Endodermal cell (in vitro differentiated cells): Measurements from ENCODE around the gene ERC1. TPM values are rescaled to one million over a fixed set of nuclear protein-coding genes. Genes with fewer than 3 reads are reported as not detected.

ENCODE experiments used
- DNase-seq: peaks from one replicate; pipeline ENCODE4 v3.0.0-alpha.2; 2017
- H3K27ac ChIP-seq: 2 replicates; pipeline ENCODE4 v1.5.1; 2013; ENCODE audit warnings: mild to moderate bottlenecking, low read depth, low read length, moderate library complexity
- H3K27me3 ChIP-seq: 2 replicates; pipeline ENCODE4 v1.6.1; 2013; ENCODE audit warnings: mild to moderate bottlenecking, low read length, moderate library complexity; ENCODE audit not compliant: insufficient read depth, control insufficient read depth, poor library complexity, severe bottlenecking
- H3K36me3 ChIP-seq: 2 replicates; pipeline ENCODE4 v1.7.0; 2013; ENCODE audit warnings: mild to moderate bottlenecking, low read length, moderate library complexity; ENCODE audit not compliant: control insufficient read depth, insufficient read depth
- H3K4me1 ChIP-seq: one replicate; pipeline ENCODE4 v1.7.0; 2013; ENCODE audit warnings: low read length; ENCODE audit not compliant: control insufficient read depth, insufficient read depth
- H3K4me3 ChIP-seq: 2 replicates; pipeline ENCODE4 v1.5.1; 2013; ENCODE audit warnings: mild to moderate bottlenecking, low read length, moderate library complexity
- H3K9ac ChIP-seq: 2 replicates; pipeline ENCODE4 v1.6.1; 2013; ENCODE audit warnings: mild to moderate bottlenecking, low read length, moderate library complexity; ENCODE audit not compliant: poor library complexity, severe bottlenecking; ENCODE audit errors: extremely low read depth
- H3K9me3 ChIP-seq: 2 replicates; pipeline ENCODE4 v1.6.1; 2013; ENCODE audit warnings: mild to moderate bottlenecking, low read length, moderate library complexity; ENCODE audit not compliant: control insufficient read depth
- H3K27ac Mint-ChIP-seq: 2 replicates; pipeline ENCODE4 v1.8.0; 2020; ENCODE audit warnings: mixed read lengths
- H3K27me3 Mint-ChIP-seq: 2 replicates; pipeline ENCODE4 v1.8.0; 2021; ENCODE audit warnings: mild to moderate bottlenecking, mixed read lengths; ENCODE audit not compliant: insufficient read depth
- H3K36me3 Mint-ChIP-seq: 2 replicates; pipeline ENCODE4 v1.8.0; 2020; ENCODE audit warnings: low read depth, mixed read lengths
- H3K4me1 Mint-ChIP-seq: 2 replicates; pipeline ENCODE4 v1.8.0; 2020; ENCODE audit warnings: mixed read lengths
- H3K4me3 Mint-ChIP-seq: 2 replicates; pipeline ENCODE4 v1.8.0; 2020; ENCODE audit warnings: mild to moderate bottlenecking, moderate library complexity, mixed read lengths
- H3K9me3 Mint-ChIP-seq: 2 replicates; pipeline ENCODE4 v1.8.0; 2020; ENCODE audit warnings: mild to moderate bottlenecking, mixed read lengths
- CTCF ChIP-seq: fragments of 200-600 bp; sonication (generic); conservative IDR thresholded peaks from 2 replicates; pipeline ENCODE4 v1.5.0; 2021; ENCODE audit warnings: antibody characterized with exemption, mild to moderate bottlenecking
- WGBS, 2 experiments: methylation state at CpG; one replicate each; pipeline versions ENCODE4 v1.1.5 to v1.1.7; 2013; ENCODE audit warnings: missing lambda C conversion rate in 2 of 2, mixed read lengths in 1 of 2; ENCODE audit not compliant: insufficient coverage in 1 of 2, insufficient read length in 1 of 2; 5-methylcytosine and 5-hydroxymethylcytosine counted together
- total RNA-seq, 2 donors: library from RNA; stranded (reverse); fragmentation: NEBNext Ultra II Directional in 1 of 2; extraction: Animal tissue kit (Norgen Biotek cat#: 25700) in 1 of 2; gene quantifications; 2 replicates in 1 of 2; 3 replicates in 1 of 2; pipeline ENCODE4 v1.2.1, GENCODE V29; 2021

ERC1 gene
- total RNA-seq, 2 donors from 2014 or later = 60.6 to 159 TPM

- Mint-ChIP-seq H3K9me3 (peaks cover 5% of the 10 kb centered on the region), H3K4me3 (no peak overlapping the region), H3K27ac (no peak overlapping the region), H3K27me3 (no peaks in the 10 kb centered on the region), H3K36me3 (peaks cover 65% of the 10 kb centered on the region), H3K4me1 (peaks cover 12% of the 10 kb centered on the region)
- Histone ChIP-seq H3K36me3 (peaks cover 17% of the 10 kb centered on the region), H3K27ac (no peak overlapping the region), H3K4me3 (no peak overlapping the region), H3K9me3 (peaks cover 8% of the 10 kb centered on the region), H3K4me1 (no peaks in the 10 kb centered on the region), H3K9ac (no peak overlapping the region), H3K27me3 (no peaks in the 10 kb centered on the region)
- 96 to 100% methylated on average over 1 to 3 of the region's 4 CpGs for WGBS, 2 experiments
- DNase-seq = no peak
- TF ChIP-seq CTCF = no peak
These were observed 457.3 kb downstream of the ERC1 start for GRCh38 chr12:1448336-1448735.

GRCh38 chr12:1453810-1454209, 462.8 kb downstream of the ERC1 start:
- no peaks in the 10 kb centered on the region for H3K27me3 Mint-ChIP-seq
- no peaks in the 10 kb centered on the region for H3K36me3 ChIP-seq
- no peak overlapping the region for H3K4me3 ChIP-seq
- H3K9ac ChIP-seq = no peak overlapping the region
- no peak for TF ChIP-seq CTCF
- H3K4me1 ChIP-seq = no peaks in the 10 kb centered on the region
- H3K4me1 Mint-ChIP-seq = peaks cover 3% of the 10 kb centered on the region
- H3K9me3 Mint-ChIP-seq = peaks cover 5% of the 10 kb centered on the region
- H3K27ac ChIP-seq = no peak overlapping the region
- no peak overlapping the region for H3K27ac Mint-ChIP-seq
- H3K4me3 Mint-ChIP-seq = no peak overlapping the region
- 90 to 91% methylated on average over 2 to 6 of the region's 6 CpGs for WGBS, 2 experiments
- DNase-seq = no peak
- H3K9me3 ChIP-seq = peaks cover 8% of the 10 kb centered on the region
- no peaks in the 10 kb centered on the region for H3K27me3 ChIP-seq
- H3K36me3 Mint-ChIP-seq = peaks cover 39% of the 10 kb centered on the region

GRCh38 chr12:1456885-1457284, 465.9 kb downstream of the ERC1 start:
- no peaks in the 10 kb centered on the region for H3K36me3 ChIP-seq
- no peak for TF ChIP-seq CTCF
- no peak for DNase-seq
- peaks cover 5% of the 10 kb centered on the region for H3K9me3 ChIP-seq
- H3K9ac ChIP-seq = no peak overlapping the region
- Mint-ChIP-seq H3K27ac (no peak overlapping the region), H3K36me3 (peaks cover 36% of the 10 kb centered on the region), H3K9me3 (peaks cover 15% of the 10 kb centered on the region), H3K4me3 (no peak overlapping the region), H3K27me3 (no peaks in the 10 kb centered on the region), H3K4me1 (no peaks in the 10 kb centered on the region)
- no peak overlapping the region for H3K4me3 ChIP-seq
- H3K27me3 ChIP-seq = no peaks in the 10 kb centered on the region
- WGBS, 2 experiments = 93 to 95% methylated on average over 5 to 7 of the region's 7 CpGs
- no peak overlapping the region for H3K27ac ChIP-seq
- no peaks in the 10 kb centered on the region for H3K4me1 ChIP-seq
